CD14-positive monocyte (primary cell): ENCODE data around the gene IPO11. TPM values are rescaled to one million over a fixed set of nuclear protein-coding genes. Genes with fewer than 3 reads are reported as not detected.

ENCODE experiments used
- DNase-seq, 3 donors: peaks; one replicate each; pipeline ENCODE4 v3.0.0-alpha.2; 2011 to 2022
- H2AFZ ChIP-seq: 2 replicates; pipeline ENCODE4 v1.6.0; 2012; ENCODE audit warnings: mild to moderate bottlenecking, low read depth, low read length, inconsistent platforms; ENCODE audit not compliant: insufficient read depth, poor library complexity, severe bottlenecking
- H3K27ac ChIP-seq, 2 donors: 1 replicate in 1 of 2; 2 replicates in 1 of 2; pipeline ENCODE4 v1.5.1; 2012 to 2013; ENCODE audit warnings: low read length in 2 of 2, control low read depth in 1 of 2, inconsistent platforms in 1 of 2, low read depth in 1 of 2, mild to moderate bottlenecking in 1 of 2
- H3K27me3 ChIP-seq, 2 donors: one replicate each; pipeline versions ENCODE4 v1.6.0 to v1.6.1; 2011 to 2013; ENCODE audit warnings: low read length in 2 of 2; ENCODE audit not compliant: control insufficient read depth in 2 of 2, insufficient read depth in 2 of 2
- H3K36me3 ChIP-seq, 2 donors: replicated peaks in 1 of 2; 1 replicate in 1 of 2; 2 replicates in 1 of 2; pipeline versions ENCODE4 v1.5.1 to v1.6.1; 2012 to 2013; ENCODE audit warnings: low read length in 2 of 2, control low read depth in 1 of 2, inconsistent platforms in 1 of 2, mild to moderate bottlenecking in 1 of 2; ENCODE audit not compliant: insufficient read depth in 2 of 2, control insufficient read depth in 1 of 2
- H3K4me1 ChIP-seq, 2 donors: 1 replicate in 1 of 2; 2 replicates in 1 of 2; pipeline versions ENCODE4 v1.5.1 to v1.6.1; 2012 to 2013; ENCODE audit warnings: low read length in 2 of 2, control low read depth in 1 of 2, inconsistent platforms in 1 of 2, mild to moderate bottlenecking in 1 of 2, moderate library complexity in 1 of 2; ENCODE audit not compliant: insufficient read depth in 2 of 2, control insufficient read depth in 1 of 2
- H3K4me2 ChIP-seq: replicated peaks from 2 replicates; pipeline ENCODE3; 2012; ENCODE audit warnings: low read length, moderate library complexity, mild to moderate bottlenecking; ENCODE audit not compliant: poor library complexity, severe bottlenecking; ENCODE audit errors: extremely low read depth
- H3K4me3 ChIP-seq, 3 experiments: fragments of 200-600 bp in 1 of 3; sonication (generic) in 1 of 3; replicated peaks in 1 of 3; 1 replicate in 2 of 3; 2 replicates in 1 of 3; pipeline ENCODE4 v1.5.1; 2011 to 2013; ENCODE audit warnings: low read length in 3 of 3, mild to moderate bottlenecking in 3 of 3, control low read depth in 2 of 3, low read depth in 2 of 3, inconsistent platforms in 1 of 3, moderate library complexity in 1 of 3
- H3K79me2 ChIP-seq: 2 replicates; pipeline ENCODE4 v1.6.0; 2012; ENCODE audit warnings: mild to moderate bottlenecking, control low read depth, inconsistent platforms, low read length, moderate library complexity; ENCODE audit not compliant: insufficient read depth
- H3K9ac ChIP-seq: 2 replicates; pipeline ENCODE4 v1.6.0; 2017; ENCODE audit warnings: low read length, mild to moderate bottlenecking; ENCODE audit not compliant: insufficient read depth, poor library complexity, severe bottlenecking
- H3K9me3 ChIP-seq, 2 donors: replicated peaks in 1 of 2; 1 replicate in 1 of 2; 2 replicates in 1 of 2; pipeline versions ENCODE4 v1.5.1 to v1.6.1; 2012 to 2013; ENCODE audit warnings: low read length in 2 of 2, control low read depth in 1 of 2; ENCODE audit not compliant: control insufficient read depth in 1 of 2, insufficient read depth in 1 of 2
- H4K20me1 ChIP-seq: 2 replicates; pipeline ENCODE4 v1.6.0; 2012; ENCODE audit warnings: mild to moderate bottlenecking, low read length, control low read depth, moderate library complexity; ENCODE audit not compliant: insufficient read depth
- H3K27ac Mint-ChIP-seq, 7 donors: one replicate each; pipeline ENCODE4 v1.8.0; 2020; ENCODE audit warnings: mild to moderate bottlenecking in 7 of 7, mixed read lengths in 7 of 7, moderate library complexity in 6 of 7, inconsistent platforms in 2 of 7
- H3K27me3 Mint-ChIP-seq, 3 donors: one replicate each; pipeline ENCODE4 v1.8.0; 2021 to 2022; ENCODE audit warnings: low read depth in 3 of 3, mild to moderate bottlenecking in 3 of 3, mixed read lengths in 3 of 3, moderate library complexity in 3 of 3, inconsistent platforms in 1 of 3
- H3K36me3 Mint-ChIP-seq, 2 donors: one replicate each; pipeline ENCODE4 v1.8.0; 2020; ENCODE audit warnings: mixed read lengths in 2 of 2, inconsistent platforms in 1 of 2, mild to moderate bottlenecking in 1 of 2
- H3K4me1 Mint-ChIP-seq: one replicate; pipeline ENCODE4 v1.8.0; 2020; ENCODE audit warnings: mild to moderate bottlenecking, mixed read lengths
- H3K4me3 Mint-ChIP-seq, 2 donors: one replicate each; pipeline ENCODE4 v1.8.0; 2020; ENCODE audit warnings: mild to moderate bottlenecking in 2 of 2, mixed read lengths in 2 of 2, moderate library complexity in 1 of 2
- H3K9me3 Mint-ChIP-seq, 7 donors: one replicate each; pipeline ENCODE4 v1.8.0; 2020 to 2022; ENCODE audit warnings: mixed read lengths in 7 of 7, mild to moderate bottlenecking in 6 of 7, moderate library complexity in 6 of 7, inconsistent platforms in 2 of 7
- CTCF ChIP-seq: fragments of 200-600 bp; IDR thresholded peaks from one replicate; pipeline ENCODE4 v1.8.0; 2022; ENCODE audit warnings: antibody characterized with exemption, mild to moderate bottlenecking
- WGBS: methylation state at CpG from one replicate; pipeline ENCODE4 v1.1.5; 2013; ENCODE audit warnings: missing lambda C conversion rate; ENCODE audit not compliant: insufficient coverage; 5-methylcytosine and 5-hydroxymethylcytosine counted together
- intact Hi-C, 2 donors: fragments of 100-400 bp; cut with micrococcal nuclease; formaldehyde crosslinking; loops; one replicate each; pipeline versions ENCODE4 v1.15.0 to v1.15.1; 2023
- polyA plus RNA-seq, 3 donors: library from polyadenylated mRNA; depleted of rRNA in 1 of 3; unstranded in 2 of 3; stranded (reverse) in 1 of 3; fragments of 300-500 nt in 2 of 3; fragments of >200 nt in 1 of 3; fragmentation: Illumina TruSeq in 2 of 3; gene quantifications; 1 replicate in 2 of 3; 2 replicates in 1 of 3; pipeline ENCODE4 v1.2.3, GENCODE V29; 2012 to 2021

IPO11 gene
- polyA plus RNA-seq, 3 donors, result 4.4 to 5.5 (median 5.3) TPM

- Histone ChIP-seq H3K27me3 (no peaks in the 10 kb centered on the region), H2AFZ (no peak overlapping the region), H3K27ac (no peak overlapping the region), H3K4me1 (peaks cover 0 to 4% of the 10 kb centered on the region in 2 donors), H3K4me2 (no peak overlapping the region), H3K79me2 (no peaks in the 10 kb centered on the region), H4K20me1 (no peaks in the 10 kb centered on the region), H3K9me3 (peaks cover 8 to 9% of the 10 kb centered on the region in 2 donors), H3K9ac (no peak overlapping the region), H3K4me3 (no peak overlapping the region), H3K36me3 (peaks cover 3 to 27% of the 10 kb centered on the region in 2 donors)
- Mint-ChIP-seq H3K27me3 (peaks cover 0 to 2% (median 0%) of the 10 kb centered on the region in 3 donors), H3K4me3 (no peak overlapping the region), H3K36me3 (peaks cover 24 to 36% of the 10 kb centered on the region in 2 donors), H3K27ac (peak overlapping the region in 1 of 7 donors; percentile 44), H3K4me1 (peaks cover 12% of the 10 kb centered on the region), H3K9me3 (peaks cover 4 to 17% (median 8%) of the 10 kb centered on the region in 7 donors)
- DNase-seq, result no peak
- intact Hi-C loops, result loop anchor here in 1 of 2 donors (10.0 kb wide), 1 partner anchor 55 kb away; no protein-coding TSS in a partner anchor
- no CpG with 5 or more reads among the region's 1 CpG for WGBS
- no peak for TF ChIP-seq CTCF
Observed at GRCh38 chr5:62569470-62569869, 156.9 kb downstream of the IPO11 start.

DNA sequence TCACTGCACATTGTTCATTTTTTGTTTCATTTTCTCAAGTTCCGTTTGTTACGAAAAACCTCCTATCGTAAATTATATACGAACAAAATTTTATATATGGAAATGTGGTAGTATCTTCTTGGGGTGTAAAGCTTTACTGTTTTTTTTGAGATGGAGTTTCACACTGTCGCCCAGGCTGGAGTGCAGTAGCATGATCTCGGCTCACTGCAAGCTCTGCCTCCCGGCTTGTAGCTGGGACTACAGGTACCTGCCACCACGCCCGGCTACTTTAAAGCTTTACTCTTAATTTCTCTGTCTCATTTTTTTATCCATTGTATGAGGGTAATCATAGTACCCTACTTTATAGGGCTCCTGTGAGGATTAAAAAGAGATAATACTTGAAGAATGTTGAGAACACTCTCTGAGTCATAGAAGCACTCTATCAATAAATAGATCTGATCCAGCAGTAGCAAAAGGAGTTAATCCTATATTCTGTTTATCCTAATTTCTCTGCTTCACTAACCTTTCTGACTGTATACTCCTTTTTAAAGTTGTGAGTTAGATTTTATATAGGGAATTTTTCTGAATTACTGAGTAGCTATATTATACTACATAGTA, 160.5 kb downstream of the IPO11 start:
- Mint-ChIP-seq H3K27ac (peak overlapping the region; percentile 20 to 81 (median 71)), H3K9me3 (peaks cover 0 to 5% (median 3%) of the 10 kb centered on the region in 7 donors), H3K4me3 (peak overlapping the region; percentile 75 to 91), H3K36me3 (peaks cover 4 to 10% of the 10 kb centered on the region in 2 donors), H3K27me3 (peaks cover 0 to 2% (median 0%) of the 10 kb centered on the region in 3 donors), H3K4me1 (peaks cover 29% of the 10 kb centered on the region)
- H4K20me1 ChIP-seq, result no peaks in the 10 kb centered on the region
- no peaks in the 10 kb centered on the region for H3K79me2 ChIP-seq
- WGBS, result 0% methylated on average over 1 of the region's 9 CpGs
- peak overlapping the region; percentile 60 for H3K4me2 ChIP-seq
- no peaks in the 10 kb centered on the region for H3K27me3 ChIP-seq
- H3K9me3 ChIP-seq, result peaks cover 2 to 3% of the 10 kb centered on the region in 2 donors
- peak overlapping the region in 1 of 2 donors; percentile 44 for H3K27ac ChIP-seq
- DNase-seq, result no peak
- intact Hi-C loops, result no loop called here
- no peak for TF ChIP-seq CTCF
- peaks cover 4% of the 10 kb centered on the region in 2 donors for H3K4me1 ChIP-seq
- H2AFZ ChIP-seq, result peak overlapping the region; percentile 37
- peak overlapping the region; percentile 43 for H3K9ac ChIP-seq
- H3K4me3 ChIP-seq, result peak overlapping the region; percentile 30 to 63 (median 57)
- peaks cover 0 to 2% of the 10 kb centered on the region in 2 donors for H3K36me3 ChIP-seq
